HG02642 (cell line): ENCODE results near the gene MLLT3.

Experiments
- ATAC-seq: cut with Tn5 transposase; IDR thresholded peaks from one replicate; pipeline ENCODE4 v1.9.1; 2021; ENCODE audit warnings: mild to moderate bottlenecking; ENCODE audit not compliant: unreplicated experiment, poor library complexity

Gene MLLT3

DNA sequence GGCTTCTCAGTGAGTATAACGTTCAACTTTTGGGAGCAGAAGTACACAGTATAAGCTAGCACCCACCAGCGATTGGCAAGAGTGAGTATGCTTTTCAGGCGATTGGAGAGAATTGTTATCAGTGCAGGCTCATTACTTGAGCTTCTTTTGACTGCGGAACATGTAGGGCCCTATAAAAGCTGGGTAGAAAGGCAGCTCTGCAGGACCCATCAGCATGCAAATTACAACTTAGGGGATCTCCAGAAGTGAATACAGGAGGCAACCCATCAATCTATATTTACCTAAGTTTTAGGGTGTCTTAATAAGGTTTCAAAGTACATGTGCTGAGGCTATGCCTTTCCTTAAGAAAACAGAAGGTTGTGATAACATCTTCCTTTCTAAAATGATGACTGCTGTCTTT is 225.0 kb downstream of the MLLT3 start:
- no peak for ATAC-seq

- ATAC-seq: no peak
Measured at GRCh38 chr9:20396509-20396908, 225.8 kb downstream of the MLLT3 start.

DNA sequence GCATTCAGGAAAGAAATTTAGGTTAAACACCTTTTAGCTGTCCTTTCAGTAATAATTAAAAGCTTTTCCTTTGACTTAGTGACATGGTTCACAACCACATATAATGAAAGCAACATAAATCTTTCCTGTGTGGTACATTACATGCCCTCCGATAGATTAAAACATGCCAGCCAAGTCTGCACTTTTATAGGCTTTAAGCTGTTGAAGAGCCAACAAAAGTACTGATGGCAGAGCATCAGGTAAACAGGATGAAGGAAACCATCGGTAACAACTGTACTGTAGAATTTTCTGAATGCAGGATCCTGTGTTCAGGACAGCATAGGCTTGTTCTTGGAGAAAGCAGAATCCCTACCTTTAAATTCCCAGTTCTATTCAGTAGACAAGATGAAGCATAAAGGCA is 226.6 kb downstream of the MLLT3 start:
- ATAC-seq: no peak

- no peak for ATAC-seq
Measured at GRCh38 chr9:20394969-20395368, 227.3 kb downstream of the MLLT3 start.

DNA sequence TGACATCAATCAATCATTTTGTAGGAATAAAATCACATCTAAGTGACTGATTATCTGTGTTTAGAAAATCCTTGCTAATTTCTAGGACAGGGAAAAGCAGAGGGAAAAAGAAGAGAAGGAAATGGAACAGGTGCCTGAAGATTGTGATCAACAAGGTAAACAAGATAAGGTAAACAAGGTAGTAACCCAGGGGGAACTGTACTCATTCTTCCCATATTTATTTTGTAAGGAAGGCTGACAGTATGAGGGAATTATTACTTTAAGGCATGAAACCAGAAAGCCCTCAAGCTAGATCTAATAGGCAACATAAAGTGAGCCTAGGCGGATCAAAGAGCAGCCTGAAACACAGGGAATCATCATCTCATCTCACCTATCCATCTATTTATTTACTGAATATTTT is 231.1 kb downstream of the MLLT3 start:
- no peak for ATAC-seq

GRCh38 chr9:20390400-20390799 is 231.9 kb downstream of the MLLT3 start:
- ATAC-seq: no peak

GRCh38 chr9:20387062-20387461 is 235.2 kb downstream of the MLLT3 start:
- no peak for ATAC-seq

DNA sequence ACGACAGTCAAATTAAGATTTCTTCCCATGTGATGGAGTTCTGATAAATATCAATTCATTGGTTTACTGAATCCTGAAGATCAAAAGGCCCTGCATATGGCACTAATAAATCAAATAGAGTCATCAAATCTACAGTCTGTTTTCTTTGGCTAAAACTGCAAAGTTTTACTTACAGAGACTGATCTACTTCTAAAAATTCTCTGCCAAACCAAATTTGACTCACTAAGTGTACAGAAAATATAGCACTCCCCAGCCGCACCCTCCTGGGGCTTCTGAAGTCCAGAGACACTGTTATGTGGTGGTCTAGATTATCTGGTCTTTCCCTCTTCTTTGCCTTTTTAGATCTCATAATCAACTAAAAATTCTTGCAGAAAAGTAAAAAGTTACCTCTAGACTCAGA is 237.7 kb downstream of the MLLT3 start:
- ATAC-seq: no peak

DNA sequence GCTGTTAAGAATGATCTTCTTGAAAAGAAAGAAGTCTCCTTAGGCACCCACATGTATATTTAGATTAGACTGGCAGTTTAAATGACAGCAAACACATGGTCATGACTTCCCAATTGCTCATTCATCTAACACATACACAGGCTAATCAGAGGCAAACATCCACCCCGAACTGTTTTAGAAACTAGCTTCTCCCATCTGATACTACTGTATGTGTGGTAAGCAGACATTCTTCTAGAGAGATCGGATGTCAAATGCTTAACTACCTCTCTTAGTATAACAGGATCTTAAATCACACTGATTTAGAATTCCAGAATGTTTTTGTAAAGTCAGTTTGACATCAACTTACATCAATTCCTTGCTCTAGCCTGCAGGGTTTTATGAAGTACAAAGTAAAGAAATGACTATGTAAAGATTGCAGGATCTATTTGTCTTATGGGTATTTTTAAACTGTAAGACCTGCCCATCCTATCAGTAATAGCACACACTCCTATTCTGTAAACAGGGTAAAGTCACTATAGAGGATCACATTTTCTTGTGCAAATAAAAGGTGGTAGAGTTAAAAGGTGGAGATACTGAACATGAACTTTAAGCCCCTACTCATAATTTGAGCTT is 239.7 kb downstream of the MLLT3 start:
- ATAC-seq: peak; percentile 65

GRCh38 chr9:20380546-20380945 is 241.8 kb downstream of the MLLT3 start:
- ATAC-seq: no peak

DNA sequence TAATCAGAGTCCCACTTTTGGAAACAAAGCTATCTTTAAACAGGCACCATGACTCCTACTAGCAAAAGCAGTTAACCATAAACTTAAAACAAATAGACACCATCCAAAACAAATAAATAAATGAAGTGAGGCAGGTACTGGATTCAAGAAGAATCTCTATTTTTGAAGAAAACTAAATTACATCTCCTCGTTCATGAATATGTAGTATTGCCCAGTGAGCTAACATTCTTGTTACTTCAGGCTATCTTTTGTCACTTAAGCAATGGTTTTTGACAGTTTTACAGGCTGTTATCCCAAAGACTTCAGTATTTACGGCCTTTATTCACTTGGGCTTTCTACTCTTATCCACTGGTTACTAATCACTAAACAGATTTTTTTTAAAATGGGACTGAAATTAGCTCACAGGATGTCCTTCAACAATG is 242.5 kb downstream of the MLLT3 start:
- no peak for ATAC-seq

DNA sequence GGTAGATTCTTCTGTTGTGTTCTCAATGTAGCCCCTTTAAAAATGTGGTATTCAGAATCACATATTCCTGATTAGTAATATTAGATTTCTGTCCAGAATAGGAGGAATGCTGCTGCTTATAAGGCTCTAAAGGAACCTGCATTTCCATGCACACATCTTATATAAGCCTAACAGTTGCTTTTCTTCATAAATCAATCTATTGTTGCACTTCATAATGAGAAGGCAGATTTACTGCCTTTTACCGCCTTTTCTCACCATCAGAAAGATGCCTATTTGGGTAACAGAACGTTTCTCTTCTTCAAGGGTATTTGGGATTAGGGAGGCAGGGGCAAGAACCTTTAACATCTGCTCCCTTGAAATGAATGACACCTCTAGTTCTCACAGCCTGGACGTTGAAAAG is 243.4 kb downstream of the MLLT3 start:
- no peak for ATAC-seq

DNA sequence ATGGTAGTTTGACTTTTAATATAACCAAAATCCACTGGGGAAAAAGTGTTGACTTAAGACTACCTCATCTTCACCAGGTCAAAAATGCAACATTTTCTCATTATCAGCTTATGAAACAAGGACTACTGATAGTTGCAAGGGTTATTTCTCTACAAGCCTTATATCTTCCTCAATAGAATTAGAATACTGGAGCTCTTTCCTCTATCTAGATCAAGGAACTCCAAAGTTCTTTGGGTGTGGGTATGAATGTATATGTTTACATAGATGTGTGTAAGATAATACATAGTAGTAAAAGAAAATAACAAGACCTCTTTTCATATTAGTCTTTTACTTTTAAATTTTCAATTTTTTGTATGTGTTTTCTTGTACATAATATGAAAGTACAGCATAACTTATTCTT is 244.5 kb downstream of the MLLT3 start:
- no peak for ATAC-seq

DNA sequence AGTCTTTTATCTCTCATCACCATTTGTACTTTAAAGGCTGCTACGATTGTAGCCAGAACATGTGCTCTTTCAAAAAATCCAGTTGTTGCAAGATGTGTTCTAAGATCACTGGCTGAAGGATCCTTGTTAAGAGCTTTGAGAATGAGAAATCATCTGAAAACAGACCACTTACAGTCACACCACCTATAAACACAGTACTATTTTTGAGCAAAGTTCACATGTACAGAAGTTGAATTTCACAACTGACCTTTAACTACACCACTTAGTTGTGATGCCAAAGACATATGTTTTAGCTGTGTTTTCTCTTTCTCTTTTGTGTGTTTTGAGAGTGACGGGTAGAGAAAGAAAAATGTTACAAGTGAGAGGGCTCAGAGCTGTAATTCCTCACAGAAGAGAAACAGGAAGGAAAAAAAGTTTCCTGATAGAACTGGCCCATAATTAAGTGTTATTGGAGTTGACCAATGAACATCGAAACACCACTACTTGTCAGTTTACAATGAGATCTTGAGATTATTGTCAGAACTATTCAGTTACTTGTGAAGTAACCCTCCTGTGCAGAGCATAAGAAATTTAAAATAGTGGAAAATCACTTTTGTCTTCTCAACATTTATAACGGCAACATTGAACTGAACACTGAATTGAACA is 245.4 kb downstream of the MLLT3 start:
- ATAC-seq: no peak

DNA sequence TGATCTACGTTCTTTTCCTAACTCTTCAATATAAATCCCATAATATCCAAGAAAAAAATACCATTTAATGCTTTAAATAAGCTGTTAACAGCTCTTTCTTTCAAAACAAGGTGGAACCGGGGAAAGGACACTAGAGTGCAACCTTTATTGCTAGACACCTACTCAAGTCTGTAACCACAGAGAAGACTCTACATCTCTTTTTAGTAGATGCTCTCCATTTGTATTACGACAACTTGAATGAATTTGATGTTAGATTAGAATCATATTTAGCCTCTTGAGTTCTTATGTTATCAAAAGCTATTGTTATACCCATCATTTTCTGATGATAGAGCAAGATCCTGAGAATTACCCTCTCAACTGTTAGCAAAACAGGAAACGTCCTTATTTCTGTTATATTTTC is 246.3 kb downstream of the MLLT3 start:
- no peak for ATAC-seq

GRCh38 chr9:20373263-20373662 is 249.0 kb downstream of the MLLT3 start:
- ATAC-seq: no peak

- no peak for ATAC-seq
Measured at GRCh38 chr9:20369391-20369790, 252.9 kb downstream of the MLLT3 start.

- ATAC-seq: no peak
Measured at GRCh38 chr9:20367855-20368254, 254.4 kb downstream of the MLLT3 start.

- ATAC-seq: no peak
Measured at GRCh38 chr9:20364959-20365358, 257.3 kb downstream of the MLLT3 start.

DNA sequence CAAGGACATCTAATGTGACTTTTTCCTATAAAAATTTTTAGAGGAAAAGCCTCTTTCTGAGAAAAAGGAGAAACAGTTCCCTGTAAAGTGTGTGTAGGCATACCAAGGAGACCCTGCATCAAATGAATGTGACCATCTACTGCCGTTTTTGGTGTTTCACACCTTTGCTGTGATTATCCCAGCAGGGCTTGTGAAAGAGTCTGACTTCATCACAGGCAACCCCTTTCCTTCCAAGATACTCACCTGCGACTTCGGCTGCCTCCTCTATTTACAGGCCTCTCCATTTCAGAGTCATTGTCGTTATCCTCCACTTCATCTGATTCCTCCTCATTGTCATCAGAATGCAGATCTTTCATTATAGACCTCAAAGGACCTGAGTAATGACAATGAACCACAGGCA is 259.1 kb downstream of the MLLT3 start:
- ATAC-seq: no peak

DNA sequence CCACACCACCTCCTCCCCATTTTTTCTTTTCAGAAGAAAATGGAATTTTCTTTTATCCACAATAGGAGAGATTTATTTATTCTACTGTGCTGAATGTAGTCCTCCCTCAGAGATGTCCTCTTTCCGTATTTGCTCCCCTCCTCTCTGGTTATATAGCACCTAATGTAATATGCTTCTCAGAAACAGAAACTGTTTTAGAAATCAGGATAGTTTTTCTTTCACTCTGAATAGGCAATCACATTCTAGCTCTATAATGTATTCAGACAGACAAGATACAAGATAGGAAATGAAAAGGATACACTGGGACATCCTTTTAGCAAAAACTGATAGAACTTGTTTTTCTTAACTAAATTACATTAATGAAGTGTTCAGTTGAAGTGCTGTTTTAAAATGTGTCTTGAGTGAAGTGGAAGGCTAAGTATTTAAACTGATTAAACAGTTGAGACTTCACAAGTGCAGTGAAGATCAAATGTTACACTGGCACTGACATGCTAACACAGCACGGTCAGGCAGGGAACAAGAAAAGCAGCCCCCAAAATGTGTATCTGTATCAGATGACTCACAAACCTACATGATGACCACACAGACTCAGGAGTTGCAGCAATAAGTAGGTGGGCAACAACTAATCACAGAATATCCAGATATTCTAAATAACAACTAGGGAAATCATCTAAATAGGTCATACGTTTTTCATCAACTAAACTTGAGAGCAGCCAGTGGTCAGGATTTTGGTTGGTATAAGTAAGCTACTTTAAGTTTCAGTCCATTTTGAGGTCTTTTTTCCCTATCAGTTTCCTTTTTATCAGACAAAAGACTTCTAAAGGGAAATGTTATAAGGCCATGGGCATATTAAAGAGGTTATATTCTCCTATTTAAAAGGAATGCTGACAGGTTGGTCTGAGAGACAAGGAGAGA is 260.4 kb downstream of the MLLT3 start:
- peak; percentile 54 for ATAC-seq
